Astrocyte of the cerebellum (primary cell): ENCODE results near the gene EPHA7.

ENCODE experiments used
- DNase-seq: peaks from one replicate; pipeline ENCODE4 v3.0.0-alpha.2; 2011; ENCODE audit warnings: low read depth
- H3K4me3 ChIP-seq: 2 replicates; pipeline ENCODE4 v1.5.1; 2011; ENCODE audit warnings: mild to moderate bottlenecking, low read depth, low read length, moderate library complexity
- CTCF ChIP-seq: IDR thresholded peaks from 2 replicates; pipeline ENCODE4 v1.5.1; 2012; ENCODE audit warnings: low read length, low read depth, moderate library complexity, mild to moderate bottlenecking; ENCODE audit errors: missing control alignments
- in situ Hi-C: cut with HindIII; loops from 2 replicates; pipeline ENCODE4 v1.10.0; 2017; ENCODE audit warnings: low sequenced_read_pairs

EPHA7 gene

DNA sequence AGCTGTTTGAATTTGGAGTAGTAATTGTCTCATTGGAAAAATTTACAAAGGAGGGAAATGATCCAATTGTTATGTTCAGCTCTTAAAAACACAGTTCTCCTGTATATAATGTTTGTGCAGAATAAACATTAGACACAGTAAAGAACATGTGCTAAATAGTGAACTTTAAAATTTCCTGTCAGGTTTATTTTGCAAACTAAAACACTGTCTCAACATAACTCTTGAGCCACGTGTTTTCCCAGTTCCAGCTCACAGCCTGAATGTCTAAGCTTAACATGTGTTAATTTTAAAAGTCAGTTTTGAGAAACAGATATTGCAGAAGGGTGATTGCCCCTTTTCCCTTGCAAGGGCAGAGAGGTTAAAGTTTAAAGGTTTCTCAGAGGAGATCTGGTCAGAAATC is 20.6 kb downstream of the EPHA7 start:
- H3K4me3 ChIP-seq = no peak overlapping the region
- TF ChIP-seq CTCF = no peak
- DNase-seq = no peak
- in situ Hi-C loops = no loop called here

DNA sequence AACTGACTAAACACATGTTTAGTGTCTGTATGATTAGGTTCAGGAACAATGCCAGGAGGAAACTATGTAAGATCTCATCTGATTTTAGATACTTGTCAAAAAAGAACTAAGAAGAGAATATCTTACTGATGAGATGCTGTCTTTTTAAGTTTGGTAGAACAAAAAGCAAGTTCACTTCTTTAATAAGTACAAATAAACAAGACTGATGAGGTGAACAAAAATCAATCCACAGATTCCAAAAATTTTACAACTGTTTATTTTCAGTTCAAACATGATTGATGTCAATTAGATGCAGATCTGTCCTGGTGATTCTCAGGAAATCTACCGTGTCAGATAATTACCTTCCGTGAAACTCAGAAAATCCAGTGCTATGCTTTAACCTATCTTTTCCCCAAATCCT is 24.9 kb downstream of the EPHA7 start:
- in situ Hi-C loops = no loop called here
- H3K4me3 ChIP-seq = no peak overlapping the region
- no peak for TF ChIP-seq CTCF
- no peak for DNase-seq

- no peak for DNase-seq
- no peak overlapping the region for H3K4me3 ChIP-seq
- no peak for TF ChIP-seq CTCF
- in situ Hi-C loops = no loop called here
Measured at GRCh38 chr6:93393554-93394074, 25.7 kb downstream of the EPHA7 start.

DNA sequence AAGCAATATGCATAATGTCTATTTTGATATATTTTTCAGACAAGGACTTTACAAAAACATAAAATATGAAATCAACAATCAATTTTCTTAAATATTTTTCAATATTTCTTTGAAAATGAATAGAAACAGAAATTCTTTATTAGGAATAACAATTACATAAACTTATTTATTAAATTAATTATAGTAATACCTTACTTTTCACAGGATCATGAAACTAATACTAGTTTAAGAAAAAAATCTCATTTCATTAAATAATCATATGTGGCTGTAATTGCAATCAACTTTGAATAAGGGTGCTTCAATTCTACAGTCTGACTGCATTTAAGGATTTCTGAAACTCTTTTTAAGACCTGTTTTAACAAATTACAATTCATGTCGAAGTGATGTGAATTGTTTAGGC is 26.6 kb downstream of the EPHA7 start:
- in situ Hi-C loops = no loop called here
- no peak overlapping the region for H3K4me3 ChIP-seq
- no peak for TF ChIP-seq CTCF
- DNase-seq = no peak

DNA sequence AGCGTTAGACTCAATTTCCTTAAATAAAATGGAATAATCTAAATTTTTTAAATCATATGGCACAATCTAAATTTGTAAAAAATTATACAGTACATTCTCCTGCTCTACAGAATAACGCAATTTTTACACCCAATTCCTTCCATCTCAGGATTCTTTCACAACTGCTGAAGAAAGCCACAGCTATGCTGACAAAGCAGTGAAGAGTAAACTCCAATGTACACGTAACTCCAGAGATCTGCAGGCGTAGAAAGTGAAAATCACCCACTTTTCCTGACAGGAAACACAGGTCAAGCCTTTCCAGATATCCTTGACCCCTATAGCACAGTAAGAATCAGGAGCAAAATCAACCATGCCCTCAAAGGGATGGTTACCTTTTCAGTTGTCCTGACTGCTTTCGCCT is 27.4 kb downstream of the EPHA7 start:
- DNase-seq = no peak
- in situ Hi-C loops = no loop called here
- H3K4me3 ChIP-seq = no peak overlapping the region
- TF ChIP-seq CTCF = no peak

DNA sequence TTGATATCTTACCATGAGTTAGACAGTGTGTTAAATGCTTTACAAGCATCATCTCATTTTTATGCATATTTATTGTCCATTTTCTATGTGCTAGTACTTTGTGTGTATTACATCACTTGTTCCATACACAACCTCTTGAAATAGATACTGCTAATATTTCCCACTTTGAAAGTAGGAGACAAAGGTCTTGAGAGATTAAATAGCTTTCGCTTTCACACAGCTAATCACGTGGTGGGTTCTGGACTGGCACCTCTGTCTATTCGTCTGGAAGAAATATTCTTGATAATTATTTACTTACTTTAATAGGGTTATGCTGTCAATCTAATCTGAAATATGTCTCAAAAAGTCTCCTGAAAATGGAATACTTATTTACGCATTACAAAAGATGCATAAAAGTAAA is 30.2 kb downstream of the EPHA7 start:
- no peak overlapping the region for H3K4me3 ChIP-seq

More for the DNA sequence above, 30.2 kb downstream of the EPHA7 start:
- no peak for TF ChIP-seq CTCF
- in situ Hi-C loops = no loop called here
- no peak for DNase-seq
